ENCODE measurements around the gene RELT.
A peak's percentile ranks its signal among the peaks of the same experiment; 100 is the strongest.

The RELT gene

GRCh38 chr11:73365352-73366264 lies 10.6 kb upstream of the RELT start:
- Histone ChIP-seq H3K4me3 (ENCODE audit: low read length) (no peak overlapping the region), H3K9ac (ENCODE audit: low read depth, low read length) (no peak overlapping the region), H3K4me1 (ENCODE audit: insufficient read depth, low read length) (no peaks in the 10 kb centered on the region), H3K9me3 (ENCODE audit: insufficient read depth, low read depth, low read length) (no peaks in the 10 kb centered on the region), H3K27me3 (ENCODE audit: insufficient read depth, low read length) (peaks cover 8% of the 10 kb centered on the region), H3K27ac (ENCODE audit: low read length) (no peak overlapping the region), H3K36me3 (ENCODE audit: insufficient read depth, low read depth, low read length) (no peaks in the 10 kb centered on the region; the same call in 1 of the 2 replicates)

GRCh38 chr11:73366265-73366610 lies 10.0 kb upstream of the RELT start:
- Histone ChIP-seq H3K4me1 (ENCODE audit: insufficient read depth, low read length) (no peaks in the 10 kb centered on the region), H3K27me3 (ENCODE audit: insufficient read depth, low read length) (peaks cover 8% of the 10 kb centered on the region), H3K27ac (ENCODE audit: low read length) (no peak overlapping the region), H3K4me3 (ENCODE audit: low read length) (no peak overlapping the region), H3K36me3 (ENCODE audit: insufficient read depth, low read depth, low read length) (no peaks in the 10 kb centered on the region; the same call in 1 of the 2 replicates), H3K9ac (ENCODE audit: low read depth, low read length) (no peak overlapping the region), H3K9me3 (ENCODE audit: insufficient read depth, low read depth, low read length) (no peaks in the 10 kb centered on the region)

- no peaks in the 10 kb centered on the region; the same call in 1 of the 2 replicates for H3K36me3 ChIP-seq (ENCODE audit: insufficient read depth, low read depth, low read length)
- H3K4me3 ChIP-seq (ENCODE audit: low read length), result no peak overlapping the region
- peaks cover 8% of the 10 kb centered on the region for H3K27me3 ChIP-seq (ENCODE audit: insufficient read depth, low read length)
- H3K9me3 ChIP-seq (ENCODE audit: insufficient read depth, low read depth, low read length), result no peaks in the 10 kb centered on the region
- H3K9ac ChIP-seq (ENCODE audit: low read depth, low read length), result no peak overlapping the region
- no peaks in the 10 kb centered on the region for H3K4me1 ChIP-seq (ENCODE audit: insufficient read depth, low read length)
- H3K27ac ChIP-seq (ENCODE audit: low read length), result no peak overlapping the region
Measured at GRCh38 chr11:73366953-73367352, 9.2 kb upstream of the RELT start.

- Histone ChIP-seq H3K9ac (ENCODE audit: low read depth, low read length) (no peak overlapping the region), H3K4me1 (ENCODE audit: insufficient read depth, low read length) (no peaks in the 10 kb centered on the region), H3K36me3 (ENCODE audit: insufficient read depth, low read depth, low read length) (no peaks in the 10 kb centered on the region; the same call in 1 of the 2 replicates), H3K27ac (ENCODE audit: low read length) (no peak overlapping the region), H3K27me3 (ENCODE audit: insufficient read depth, low read length) (peaks cover 6% of the 10 kb centered on the region), H3K9me3 (ENCODE audit: insufficient read depth, low read depth, low read length) (no peaks in the 10 kb centered on the region), H3K4me3 (ENCODE audit: low read length) (no peak overlapping the region)
Measured at GRCh38 chr11:73367482-73368024, 8.6 kb upstream of the RELT start.

DNA sequence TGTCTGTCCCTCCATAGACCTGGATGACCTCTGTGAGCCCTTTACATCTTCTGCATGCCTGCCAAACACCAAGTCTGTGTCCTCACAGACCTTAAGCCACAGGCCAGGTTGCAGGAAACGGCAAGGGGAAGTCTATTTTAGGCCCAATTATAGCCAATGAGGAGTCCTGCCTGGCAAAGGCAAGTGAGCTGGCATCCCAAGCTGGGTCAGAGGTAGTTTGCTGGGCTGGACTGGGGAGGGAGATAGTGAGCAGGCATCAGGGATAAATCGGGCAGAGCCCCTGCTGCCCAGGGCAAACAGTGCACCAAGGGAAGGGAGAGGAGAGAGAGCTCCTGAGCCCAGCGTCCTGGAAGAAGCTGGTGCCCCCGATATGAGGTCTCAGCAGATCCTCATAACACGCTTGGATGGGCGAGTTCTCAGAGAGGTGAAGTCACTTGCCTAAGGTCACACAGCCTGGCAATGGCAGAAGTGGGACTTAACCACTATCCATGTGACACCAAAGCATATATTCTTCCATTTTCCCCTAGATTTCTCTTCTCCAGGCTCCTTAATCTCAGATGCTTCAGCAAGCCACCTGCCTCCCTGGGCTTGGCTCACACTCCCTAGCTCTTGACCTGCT lies 3.7 kb upstream of the RELT start:
- no peaks in the 10 kb centered on the region for H3K9me3 ChIP-seq (ENCODE audit: insufficient read depth, low read depth, low read length)
- H3K4me3 ChIP-seq (ENCODE audit: low read length), result no peak overlapping the region
- no peaks in the 10 kb centered on the region for H3K4me1 ChIP-seq (ENCODE audit: insufficient read depth, low read length)
- H3K9ac ChIP-seq (ENCODE audit: low read depth, low read length), result no peak overlapping the region
- H3K36me3 ChIP-seq (ENCODE audit: insufficient read depth, low read depth, low read length), result no peaks in the 10 kb centered on the region
- H3K27ac ChIP-seq (ENCODE audit: low read length), result no peak overlapping the region
- peaks cover 10% of the 10 kb centered on the region for H3K27me3 ChIP-seq (ENCODE audit: insufficient read depth, low read length)

GRCh38 chr11:73374151-73374550 lies 2.0 kb upstream of the RELT start:
- no peaks in the 10 kb centered on the region for H3K36me3 ChIP-seq (ENCODE audit: insufficient read depth, low read depth, low read length)
- no peaks in the 10 kb centered on the region for H3K9me3 ChIP-seq (ENCODE audit: insufficient read depth, low read depth, low read length)
- H3K9ac ChIP-seq (ENCODE audit: low read depth, low read length), result no peak overlapping the region
- no peak overlapping the region for H3K27ac ChIP-seq (ENCODE audit: low read length)
- peaks cover 16% of the 10 kb centered on the region for H3K27me3 ChIP-seq (ENCODE audit: insufficient read depth, low read length)
- H3K4me3 ChIP-seq (ENCODE audit: low read length), result no peak overlapping the region
- no peaks in the 10 kb centered on the region; the same call in 1 of the 2 replicates for H3K4me1 ChIP-seq (ENCODE audit: insufficient read depth, low read length)

DNA sequence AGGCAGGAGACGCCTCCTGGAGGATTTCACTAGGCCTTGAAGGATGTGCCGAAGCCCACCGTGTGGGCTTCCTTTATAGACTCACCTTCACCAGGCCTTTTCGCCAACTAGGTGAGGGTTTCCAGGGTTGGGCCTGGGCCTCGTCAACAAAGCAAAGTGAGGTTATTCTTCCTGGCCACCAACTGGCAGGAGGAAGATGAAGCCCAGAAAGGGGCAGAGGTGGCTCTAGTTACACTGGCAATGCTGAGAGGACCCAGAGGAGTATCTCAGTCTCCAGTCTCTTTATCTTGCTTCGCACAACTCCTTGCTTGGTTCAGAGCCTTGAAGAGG lies 404 bp upstream of the RELT start:
- Histone ChIP-seq H3K4me1 (ENCODE audit: insufficient read depth, low read length) (no peaks in the 10 kb centered on the region; the same call in 1 of the 2 replicates), H3K27me3 (ENCODE audit: insufficient read depth, low read length) (peaks cover 16% of the 10 kb centered on the region), H3K36me3 (ENCODE audit: insufficient read depth, low read depth, low read length) (no peaks in the 10 kb centered on the region), H3K27ac (ENCODE audit: low read length) (no peak overlapping the region), H3K9me3 (ENCODE audit: insufficient read depth, low read depth, low read length) (no peaks in the 10 kb centered on the region), H3K9ac (ENCODE audit: low read depth, low read length) (peak overlapping the region; percentile 49; the same call in 1 of the 2 replicates), H3K4me3 (ENCODE audit: low read length) (peak overlapping the region; percentile 51; the same call in 1 of the 2 replicates)

DNA sequence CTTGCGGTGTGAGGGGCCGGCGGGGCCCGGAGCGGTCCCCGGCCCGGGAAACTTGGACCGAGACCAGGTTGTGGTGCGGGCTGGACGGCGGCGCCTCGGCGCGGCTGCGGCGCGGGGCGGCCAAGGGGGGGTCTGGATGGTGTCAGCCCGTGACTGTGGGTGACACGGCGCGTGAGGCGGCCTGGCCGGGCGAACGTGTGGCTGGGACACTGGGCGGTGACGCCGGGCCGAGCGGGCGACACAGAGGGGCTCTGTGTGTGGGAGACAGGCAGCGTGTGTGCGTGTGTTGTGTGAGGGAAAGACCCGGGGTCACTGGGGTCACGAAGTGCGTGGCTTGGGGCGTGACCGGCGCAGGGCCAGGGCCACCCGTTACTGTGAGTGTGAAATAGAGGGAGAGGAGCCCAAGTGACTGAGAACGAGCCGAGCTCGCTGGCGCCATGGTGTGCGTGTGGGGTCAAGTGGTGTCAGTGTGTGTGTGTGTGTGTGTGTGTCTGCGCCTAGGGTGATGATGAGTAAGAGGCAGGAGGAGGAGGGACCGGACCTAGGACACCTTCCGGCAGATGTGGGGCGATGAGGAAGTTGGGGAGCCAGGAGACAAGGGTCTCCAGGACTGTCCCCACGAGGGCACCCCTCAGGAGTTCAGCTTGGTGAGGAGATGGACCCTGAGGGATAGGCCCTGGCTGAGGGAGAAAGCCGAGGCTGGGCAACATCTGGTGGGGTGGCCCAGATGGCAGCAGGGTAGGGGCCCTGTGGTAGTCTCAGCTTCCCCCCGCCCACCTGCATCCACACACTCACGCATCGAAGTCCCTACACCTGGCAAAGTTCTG lies 817 bp downstream of the RELT start:
- H3K9ac ChIP-seq (ENCODE audit: low read depth, low read length), result peak overlapping the region; percentile 59; the same call in 1 of the 2 replicates
- no peaks in the 10 kb centered on the region for H3K36me3 ChIP-seq (ENCODE audit: insufficient read depth, low read depth, low read length)
- no peak overlapping the region for H3K27ac ChIP-seq (ENCODE audit: low read length)
- no peaks in the 10 kb centered on the region for H3K9me3 ChIP-seq (ENCODE audit: insufficient read depth, low read depth, low read length)
- peak overlapping the region; percentile 74 for H3K4me3 ChIP-seq (ENCODE audit: low read length)
- peaks cover 16% of the 10 kb centered on the region for H3K27me3 ChIP-seq (ENCODE audit: insufficient read depth, low read length)
- H3K4me1 ChIP-seq (ENCODE audit: insufficient read depth, low read length), result no peaks in the 10 kb centered on the region; the same call in 1 of the 2 replicates

DNA sequence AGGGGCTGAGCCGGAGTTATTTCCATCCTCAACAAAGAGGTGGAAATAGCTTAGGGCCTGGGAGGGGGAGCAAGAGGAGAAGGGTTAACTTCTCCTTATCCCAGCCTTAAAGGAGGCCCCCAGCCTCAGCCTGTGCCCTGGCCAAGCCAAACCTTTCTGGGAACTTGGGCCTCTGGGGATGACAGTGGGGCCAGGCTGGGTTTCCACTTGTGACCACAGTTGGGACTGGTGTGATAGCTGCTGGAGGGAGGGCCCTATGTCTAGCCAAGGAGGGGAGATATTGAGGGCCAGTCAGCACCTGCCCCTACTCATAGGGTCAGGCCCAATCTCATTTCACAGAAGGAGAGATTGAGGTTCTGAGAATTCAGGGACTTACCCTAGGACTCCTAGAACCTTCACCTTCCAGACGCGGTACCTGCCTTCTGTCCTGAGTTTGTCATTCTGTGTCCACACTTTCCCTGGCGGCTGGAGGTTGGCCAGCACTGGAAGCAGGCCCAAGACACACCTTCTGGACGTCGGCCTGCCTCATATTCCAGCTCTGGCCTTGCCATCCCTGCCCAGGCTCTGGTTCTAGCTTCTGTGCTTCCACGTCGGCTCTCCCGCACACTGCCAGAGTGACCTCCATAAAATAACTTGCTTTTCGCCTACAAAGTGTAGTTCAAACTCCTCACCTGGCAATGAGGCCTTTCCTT lies 3.1 kb downstream of the RELT start:
- H3K4me1 ChIP-seq (ENCODE audit: insufficient read depth, low read length), result no peaks in the 10 kb centered on the region; the same call in 1 of the 2 replicates
- no peak overlapping the region for H3K9ac ChIP-seq (ENCODE audit: low read depth, low read length)
- H3K4me3 ChIP-seq (ENCODE audit: low read length), result no peak overlapping the region
- H3K27me3 ChIP-seq (ENCODE audit: insufficient read depth, low read length), result peaks cover 16% of the 10 kb centered on the region
- no peaks in the 10 kb centered on the region for H3K36me3 ChIP-seq (ENCODE audit: insufficient read depth, low read depth, low read length)
- H3K9me3 ChIP-seq (ENCODE audit: insufficient read depth, low read depth, low read length), result no peaks in the 10 kb centered on the region
- H3K27ac ChIP-seq (ENCODE audit: low read length), result no peak overlapping the region

DNA sequence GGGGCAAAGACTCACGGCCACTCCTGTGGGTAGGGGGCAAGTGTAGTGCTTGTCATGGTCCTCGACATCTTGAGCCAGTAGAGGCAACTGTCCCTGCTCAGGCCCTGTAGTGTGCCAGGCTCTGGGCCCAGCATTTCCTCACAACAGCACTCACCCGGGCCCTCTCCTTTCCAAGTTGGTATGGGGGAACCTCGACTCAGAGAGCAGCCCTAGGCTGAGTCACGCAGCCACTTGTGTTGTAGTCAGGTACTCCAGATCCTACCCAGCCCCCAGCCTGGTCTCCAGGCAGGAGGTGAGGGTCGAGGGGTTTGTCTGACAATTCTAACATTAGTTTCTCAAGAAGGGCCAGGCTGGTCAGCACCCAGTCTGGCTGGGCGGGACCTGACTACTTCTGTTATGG lies 4.1 kb downstream of the RELT start:
- no peaks in the 10 kb centered on the region; the same call in 1 of the 2 replicates for H3K4me1 ChIP-seq (ENCODE audit: insufficient read depth, low read length)
- no peak overlapping the region for H3K27ac ChIP-seq (ENCODE audit: low read length)
- H3K9me3 ChIP-seq (ENCODE audit: insufficient read depth, low read depth, low read length), result no peaks in the 10 kb centered on the region
- H3K27me3 ChIP-seq (ENCODE audit: insufficient read depth, low read length), result peaks cover 16% of the 10 kb centered on the region
- no peak overlapping the region for H3K4me3 ChIP-seq (ENCODE audit: low read length)
- H3K36me3 ChIP-seq (ENCODE audit: insufficient read depth, low read depth, low read length), result no peaks in the 10 kb centered on the region
- no peak overlapping the region for H3K9ac ChIP-seq (ENCODE audit: low read depth, low read length)

GRCh38 chr11:73380897-73381410 lies 4.8 kb downstream of the RELT start:
- peaks cover 16% of the 10 kb centered on the region for H3K27me3 ChIP-seq (ENCODE audit: insufficient read depth, low read length)
- H3K9ac ChIP-seq (ENCODE audit: low read depth, low read length), result no peak overlapping the region
- H3K4me1 ChIP-seq (ENCODE audit: insufficient read depth, low read length), result no peaks in the 10 kb centered on the region; the same call in 1 of the 2 replicates
- H3K27ac ChIP-seq (ENCODE audit: low read length), result no peak overlapping the region
- H3K4me3 ChIP-seq (ENCODE audit: low read length), result no peak overlapping the region
- H3K36me3 ChIP-seq (ENCODE audit: insufficient read depth, low read depth, low read length), result no peaks in the 10 kb centered on the region
- H3K9me3 ChIP-seq (ENCODE audit: insufficient read depth, low read depth, low read length), result no peaks in the 10 kb centered on the region
